Measurements from ENCODE around the gene CYP2E1. TPM values are rescaled to one million over a fixed set of nuclear protein-coding genes. Genes with fewer than 3 reads are reported as not detected.

The CYP2E1 gene
- total RNA-seq, result 3.0 and 3.1 TPM in 2 replicates

GRCh38 chr10:133526957-133527588 is at the start of gene CYP2E1:
Gene CYP2E1 (plus strand): TSS chr10:133527363. CDS start chr10:133527396, 33 bp downstream.
- no peak for DNase-seq (ENCODE audit: low read depth)
- TF ChIP-seq CTCF (IDR thresholded peaks at IDR 0.05; ENCODE audit: insufficient read depth, low read length, poor library complexity, severe bottlenecking), result no peak
- H3K4me3 ChIP-seq (ENCODE audit: low read depth, low read length), result no peak within 1 kb of the TSS
- H3K36me3 ChIP-seq (ENCODE audit: control insufficient read depth, insufficient read depth, low read length), result no peaks in the 10 kb centered on the region
- H3K27me3 ChIP-seq (ENCODE audit: control insufficient read depth, insufficient read depth, low read length), result peaks cover 36% of the 10 kb centered on the region

- no peak overlapping the region for H3K4me3 ChIP-seq (ENCODE audit: low read depth, low read length)
- no peaks in the 10 kb centered on the region for H3K36me3 ChIP-seq (ENCODE audit: control insufficient read depth, insufficient read depth, low read length)
- no peak for TF ChIP-seq CTCF (IDR thresholded peaks at IDR 0.05; ENCODE audit: insufficient read depth, low read length, poor library complexity, severe bottlenecking)
- H3K27me3 ChIP-seq (ENCODE audit: control insufficient read depth, insufficient read depth, low read length), result no peaks in the 10 kb centered on the region
- no peak for DNase-seq (ENCODE audit: low read depth)
Observed at GRCh38 chr10:133481086-133481643, 46.0 kb upstream of the CYP2E1 start.

GRCh38 chr10:133481657-133482056 is 45.5 kb upstream of the CYP2E1 start:
- no peak for TF ChIP-seq CTCF (IDR thresholded peaks at IDR 0.05; ENCODE audit: insufficient read depth, low read length, poor library complexity, severe bottlenecking)
- Histone ChIP-seq H3K36me3 (ENCODE audit: control insufficient read depth, insufficient read depth, low read length) (no peaks in the 10 kb centered on the region), H3K4me3 (ENCODE audit: low read depth, low read length) (no peak overlapping the region), H3K27me3 (ENCODE audit: control insufficient read depth, insufficient read depth, low read length) (no peaks in the 10 kb centered on the region)
- no peak for DNase-seq (ENCODE audit: low read depth)

- H3K4me3 ChIP-seq (ENCODE audit: low read depth, low read length), result no peak overlapping the region
- no peaks in the 10 kb centered on the region for H3K36me3 ChIP-seq (ENCODE audit: control insufficient read depth, insufficient read depth, low read length)
- DNase-seq (ENCODE audit: low read depth), result no peak
- TF ChIP-seq CTCF (IDR thresholded peaks at IDR 0.05; ENCODE audit: insufficient read depth, low read length, poor library complexity, severe bottlenecking), result no peak
- H3K27me3 ChIP-seq (ENCODE audit: control insufficient read depth, insufficient read depth, low read length), result no peaks in the 10 kb centered on the region
Observed at GRCh38 chr10:133484818-133485217, 42.3 kb upstream of the CYP2E1 start.

- TF ChIP-seq CTCF (IDR thresholded peaks at IDR 0.05; ENCODE audit: insufficient read depth, low read length, poor library complexity, severe bottlenecking), result no peak
- DNase-seq (ENCODE audit: low read depth), result no peak
- H3K4me3 ChIP-seq (ENCODE audit: low read depth, low read length), result no peak overlapping the region
Observed at GRCh38 chr10:133487085-133487484, 40.1 kb upstream of the CYP2E1 start.

GRCh38 chr10:133488354-133488753 is 38.8 kb upstream of the CYP2E1 start:
- no peak overlapping the region for H3K4me3 ChIP-seq (ENCODE audit: low read depth, low read length)
- DNase-seq (ENCODE audit: low read depth), result no peak
- H3K36me3 ChIP-seq (ENCODE audit: control insufficient read depth, insufficient read depth, low read length), result no peaks in the 10 kb centered on the region
- no peaks in the 10 kb centered on the region for H3K27me3 ChIP-seq (ENCODE audit: control insufficient read depth, insufficient read depth, low read length)
- TF ChIP-seq CTCF (IDR thresholded peaks at IDR 0.05; ENCODE audit: insufficient read depth, low read length, poor library complexity, severe bottlenecking), result no peak

More at GRCh38 chr10:133487085-133487484, 40.1 kb upstream of the CYP2E1 start:
- H3K27me3 ChIP-seq (ENCODE audit: control insufficient read depth, insufficient read depth, low read length), result no peaks in the 10 kb centered on the region
- H3K36me3 ChIP-seq (ENCODE audit: control insufficient read depth, insufficient read depth, low read length), result no peaks in the 10 kb centered on the region
